IPS-NIHi11 (cell line): ENCODE measurements around the gene TBX1.
"Not testable (repeated sequence)": the region's sequence is repeated elsewhere in the genome, so short reads cannot be mapped to it uniquely, and the experiment has no call there.

Experiments
- DNase-seq: peaks from one replicate; pipeline ENCODE4 v3.0.0; 2012; ENCODE audit warnings: mixed read lengths, low spot score

Gene TBX1

DNA sequence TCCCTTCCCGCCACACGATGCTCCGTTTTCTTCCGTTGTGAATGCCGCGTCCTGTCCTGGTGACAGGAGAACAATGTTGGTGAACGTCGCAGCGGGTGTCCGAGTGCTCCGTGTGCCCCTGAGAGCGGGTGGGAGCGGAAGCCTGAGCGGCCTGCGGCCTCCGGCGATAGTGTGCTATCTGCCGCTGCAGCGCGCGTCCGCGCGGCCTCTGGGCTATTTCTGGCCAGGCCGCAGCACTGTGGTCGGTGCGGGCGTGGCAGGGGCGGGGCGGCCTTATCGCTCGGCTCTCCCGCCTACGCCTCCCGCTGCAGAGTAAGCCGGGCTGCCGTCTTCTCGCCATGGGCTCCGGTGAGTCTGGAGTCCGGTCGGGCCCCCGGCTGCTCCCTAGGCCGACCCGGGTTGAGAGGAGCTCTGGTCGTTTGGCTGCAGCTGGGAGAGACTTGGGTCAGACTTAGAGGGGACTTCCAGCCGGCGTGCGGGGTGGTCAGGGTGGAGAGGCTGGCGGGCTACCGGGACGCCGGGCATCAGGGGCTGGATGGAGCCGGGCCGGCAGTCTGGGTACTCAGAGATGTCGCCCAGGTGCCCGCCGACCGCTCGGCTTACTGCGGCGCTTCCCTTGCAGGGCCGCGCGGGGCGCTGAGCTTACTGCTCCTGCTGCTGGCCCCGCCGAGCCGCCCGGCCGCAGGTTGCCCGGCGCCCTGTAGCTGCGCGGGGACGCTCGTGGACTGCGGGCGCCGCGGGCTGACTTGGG, 37.2 kb upstream of the TBX1 start, which contains the start of gene GP1BB:
Gene GP1BB, plus strand, starts transcription at position 308 of the 751 bp plus-strand sequence. Its CDS starts 31 bp downstream, at position 339.
- peak; percentile 63 for DNase-seq

DNA sequence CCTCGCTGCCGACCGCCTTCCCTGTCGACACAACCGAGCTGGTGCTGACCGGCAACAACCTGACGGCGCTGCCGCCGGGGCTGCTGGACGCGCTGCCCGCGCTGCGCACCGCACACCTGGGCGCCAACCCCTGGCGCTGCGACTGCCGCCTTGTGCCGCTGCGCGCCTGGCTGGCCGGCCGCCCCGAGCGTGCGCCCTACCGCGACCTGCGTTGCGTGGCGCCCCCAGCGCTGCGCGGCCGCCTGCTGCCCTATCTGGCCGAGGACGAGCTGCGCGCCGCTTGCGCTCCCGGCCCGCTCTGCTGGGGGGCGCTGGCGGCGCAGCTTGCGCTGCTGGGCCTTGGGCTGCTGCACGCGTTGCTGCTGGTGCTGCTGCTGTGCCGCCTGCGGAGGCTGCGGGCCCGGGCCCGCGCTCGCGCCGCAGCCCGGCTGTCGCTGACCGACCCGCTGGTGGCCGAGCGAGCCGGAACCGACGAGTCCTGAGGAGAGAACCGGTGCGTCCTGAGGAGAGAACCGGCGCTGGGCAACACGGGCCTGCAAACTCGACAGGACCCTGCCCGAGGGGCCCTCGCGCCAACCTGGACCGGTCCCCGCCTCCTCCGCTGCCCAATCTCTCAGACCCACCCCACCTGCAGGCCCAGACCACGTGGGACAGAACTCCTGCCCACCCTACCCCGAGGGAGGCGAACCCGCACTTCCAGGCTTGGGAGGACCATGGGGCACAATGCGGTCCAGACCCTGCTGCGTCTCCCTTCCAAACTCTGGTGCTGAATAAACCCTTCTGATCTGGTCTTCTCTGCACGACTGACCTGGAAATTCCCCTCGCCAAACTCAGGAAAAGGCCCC, 36.4 kb upstream of the TBX1 start:
- peak; percentile 84 for DNase-seq

- no peak for DNase-seq
Measured at GRCh38 chr22:19724927-19725661, 35.5 kb upstream of the TBX1 start.

- DNase-seq: not testable (repeated sequence)
Measured at GRCh38 chr22:19726064-19726788, 34.4 kb upstream of the TBX1 start.

DNA sequence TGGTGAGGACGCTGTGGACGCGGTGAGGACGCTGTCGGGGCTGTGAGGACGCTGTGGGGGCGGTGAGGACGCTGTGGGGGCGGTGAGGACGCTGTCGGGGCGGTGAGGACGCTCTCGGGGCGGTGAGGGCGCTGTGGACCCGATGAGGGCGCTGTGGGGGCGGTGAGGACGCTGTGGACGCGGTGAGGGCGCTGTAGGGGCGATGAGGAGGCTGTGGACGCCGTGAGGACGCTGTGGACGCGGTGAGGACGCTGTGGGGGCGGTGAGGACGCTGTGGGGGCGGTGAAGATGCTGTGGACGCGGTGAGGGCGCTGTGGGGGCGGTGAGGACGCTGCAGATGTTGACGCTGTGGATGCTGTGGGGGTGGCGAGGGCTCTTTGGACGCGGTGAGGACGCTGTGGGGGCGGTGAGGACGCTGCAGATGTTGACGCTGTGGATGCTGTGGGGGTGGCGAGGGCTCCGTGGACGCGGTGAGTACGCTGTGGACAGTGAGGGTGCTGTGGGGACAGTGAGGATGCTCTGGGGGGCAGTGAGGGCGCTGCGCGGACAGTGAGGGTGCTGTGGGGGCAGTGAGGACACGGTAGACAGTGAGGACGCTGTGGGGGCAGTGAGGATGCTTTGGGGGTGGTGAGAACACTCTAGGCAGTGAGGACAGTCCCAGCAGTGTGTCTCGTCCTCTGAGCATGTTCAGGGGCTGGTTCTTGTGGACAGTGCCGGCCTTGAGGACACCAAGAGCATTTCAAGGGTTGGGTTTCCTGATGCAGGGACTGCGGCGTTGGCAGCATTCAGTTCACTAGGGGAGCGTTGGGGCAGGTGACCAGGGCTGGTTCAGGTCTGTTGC, 33.0 kb upstream of the TBX1 start:
- DNase-seq: no peak

- no peak for DNase-seq
Measured at GRCh38 chr22:19728271-19728670, 32.3 kb upstream of the TBX1 start.

GRCh38 chr22:19728836-19729235, 31.7 kb upstream of the TBX1 start:
- DNase-seq: no peak

DNA sequence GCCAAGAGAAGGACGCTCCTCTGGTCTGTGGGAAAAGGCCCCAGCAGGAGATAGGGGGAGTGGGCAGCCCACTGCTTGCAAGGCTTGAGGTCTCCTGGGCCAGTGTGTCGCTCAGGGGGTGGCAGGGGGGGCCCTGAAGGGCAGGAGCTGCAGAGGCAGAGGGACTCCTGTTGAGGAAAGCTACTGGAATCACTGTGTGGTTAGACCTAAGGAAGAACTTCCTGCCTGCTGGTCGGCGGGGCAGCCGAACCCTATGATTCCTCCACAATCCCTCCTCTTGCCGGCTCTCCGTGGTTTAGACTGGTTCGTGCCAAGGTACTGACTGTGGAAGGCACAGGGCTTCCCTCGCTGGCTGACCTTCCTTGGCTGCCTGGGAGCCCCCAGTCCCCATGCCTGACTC, 31.1 kb upstream of the TBX1 start:
- no peak for DNase-seq

GRCh38 chr22:19730198-19730597, 30.4 kb upstream of the TBX1 start:
- no peak for DNase-seq

DNA sequence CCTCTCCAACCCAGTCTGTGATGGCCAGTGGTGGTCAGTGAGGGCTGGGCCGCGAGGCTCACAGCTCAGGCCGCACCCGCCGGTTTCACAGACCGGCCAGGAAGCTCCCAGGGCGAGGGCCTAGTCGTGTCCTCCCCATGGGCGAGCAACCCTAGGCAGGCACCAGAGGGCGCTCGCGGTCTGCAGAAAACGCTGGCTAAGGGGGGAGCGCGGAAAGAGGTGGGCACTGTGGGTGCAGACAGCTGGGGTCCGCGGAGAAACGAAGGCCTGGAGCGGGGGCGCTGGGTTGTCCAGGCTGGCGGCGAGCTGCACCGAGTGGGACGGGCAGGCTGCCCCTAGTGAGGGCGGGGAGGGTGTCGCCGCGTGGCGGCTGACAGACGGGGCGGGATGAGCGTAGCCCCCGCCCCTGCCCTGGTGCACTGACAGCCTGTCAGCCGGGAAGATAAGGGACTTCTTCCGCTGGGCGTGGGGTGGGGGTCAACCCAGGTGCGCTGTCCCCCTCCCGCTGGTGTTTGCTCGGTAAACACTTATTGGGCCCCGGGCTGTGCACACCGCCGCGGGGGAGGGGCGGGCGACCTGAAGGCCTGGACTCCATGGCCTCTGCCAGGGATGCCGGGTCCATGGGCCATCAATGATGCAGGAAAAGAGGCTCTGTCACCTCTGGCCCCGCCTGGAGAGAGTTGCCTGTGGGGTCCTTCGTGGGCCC, 29.8 kb upstream of the TBX1 start:
- DNase-seq: peak; percentile 92

DNA sequence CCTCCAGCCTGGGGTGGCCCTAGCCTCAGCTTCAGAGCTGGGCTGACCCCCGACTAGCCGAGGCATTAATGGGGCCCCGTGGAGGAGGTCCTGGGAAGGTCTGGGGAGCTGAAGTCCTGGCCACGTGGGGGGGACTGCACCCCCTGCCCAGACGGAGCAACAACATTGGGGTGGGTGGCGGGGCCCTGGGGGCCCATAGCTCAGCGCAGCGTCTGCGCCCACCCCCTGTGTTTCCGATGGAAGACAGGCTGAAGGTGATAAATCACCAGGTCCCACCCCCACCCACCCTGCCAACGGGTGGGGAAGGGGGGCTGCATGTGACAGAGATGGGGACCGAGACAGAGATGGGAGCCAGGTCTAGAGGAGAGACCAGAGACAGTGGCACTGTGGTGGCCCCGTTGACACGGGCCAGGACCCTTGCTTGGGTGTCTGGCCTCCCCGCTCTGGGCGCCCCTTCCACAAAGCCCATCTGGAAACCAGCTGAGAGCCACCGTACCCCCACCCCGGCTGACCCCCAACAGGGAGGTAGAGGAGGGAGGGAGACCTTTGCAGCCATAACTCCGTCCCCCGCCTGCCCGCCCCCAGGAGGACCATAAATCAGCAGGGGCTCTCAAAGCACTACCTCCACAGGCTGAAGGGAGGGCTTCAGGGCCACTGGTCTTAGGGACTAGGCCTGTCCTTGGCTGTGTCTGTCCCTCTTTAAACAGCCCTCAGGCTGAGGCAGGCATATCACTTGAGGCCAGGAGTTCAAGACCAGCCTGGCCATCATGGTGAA, 29.0 kb upstream of the TBX1 start:
- no peak for DNase-seq

- no peak for DNase-seq
Measured at GRCh38 chr22:19732403-19733113, 28.0 kb upstream of the TBX1 start.

DNA sequence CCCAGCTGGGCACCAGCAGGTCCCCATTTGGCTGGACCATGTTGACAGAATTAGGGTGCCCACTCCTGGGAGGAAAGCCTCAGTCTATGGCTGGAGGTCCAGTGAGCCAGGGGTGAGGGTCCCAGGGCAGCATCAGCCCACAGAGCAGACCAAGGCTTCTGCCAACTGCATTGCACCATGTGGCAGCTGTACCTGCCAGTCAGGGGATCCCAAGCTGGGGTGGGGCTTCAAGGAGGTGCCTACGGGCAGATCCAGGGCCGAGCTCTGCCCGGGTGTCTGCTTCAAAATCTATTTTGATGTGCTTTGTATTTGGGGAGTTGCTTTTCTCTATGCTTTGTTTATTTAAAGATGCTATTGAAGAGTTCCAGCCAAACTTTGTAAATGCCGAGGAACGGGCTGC, 26.8 kb upstream of the TBX1 start:
- DNase-seq: no peak

DNA sequence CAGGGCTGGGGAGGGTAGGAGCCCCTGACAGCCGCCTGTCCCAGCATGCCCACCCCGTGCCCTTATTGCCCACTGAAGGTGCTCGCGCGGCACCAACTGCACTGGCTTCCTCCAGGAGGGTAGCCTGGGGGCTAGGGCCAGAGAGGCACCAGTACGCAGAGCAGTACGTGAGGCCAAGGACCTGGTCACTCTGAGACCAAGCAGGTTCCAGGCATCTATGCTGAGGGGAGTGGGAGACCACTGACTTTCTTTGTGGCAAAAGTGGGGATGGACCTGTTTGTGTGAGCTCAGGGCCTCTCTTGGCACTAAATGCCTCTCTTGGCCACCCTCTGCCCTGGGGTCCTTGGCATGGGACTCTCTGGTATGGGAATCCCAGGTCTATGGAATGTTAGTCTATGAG, 26.4 kb upstream of the TBX1 start:
- DNase-seq: no peak

- no peak for DNase-seq
Measured at GRCh38 chr22:19734837-19735382, 25.7 kb upstream of the TBX1 start.

DNA sequence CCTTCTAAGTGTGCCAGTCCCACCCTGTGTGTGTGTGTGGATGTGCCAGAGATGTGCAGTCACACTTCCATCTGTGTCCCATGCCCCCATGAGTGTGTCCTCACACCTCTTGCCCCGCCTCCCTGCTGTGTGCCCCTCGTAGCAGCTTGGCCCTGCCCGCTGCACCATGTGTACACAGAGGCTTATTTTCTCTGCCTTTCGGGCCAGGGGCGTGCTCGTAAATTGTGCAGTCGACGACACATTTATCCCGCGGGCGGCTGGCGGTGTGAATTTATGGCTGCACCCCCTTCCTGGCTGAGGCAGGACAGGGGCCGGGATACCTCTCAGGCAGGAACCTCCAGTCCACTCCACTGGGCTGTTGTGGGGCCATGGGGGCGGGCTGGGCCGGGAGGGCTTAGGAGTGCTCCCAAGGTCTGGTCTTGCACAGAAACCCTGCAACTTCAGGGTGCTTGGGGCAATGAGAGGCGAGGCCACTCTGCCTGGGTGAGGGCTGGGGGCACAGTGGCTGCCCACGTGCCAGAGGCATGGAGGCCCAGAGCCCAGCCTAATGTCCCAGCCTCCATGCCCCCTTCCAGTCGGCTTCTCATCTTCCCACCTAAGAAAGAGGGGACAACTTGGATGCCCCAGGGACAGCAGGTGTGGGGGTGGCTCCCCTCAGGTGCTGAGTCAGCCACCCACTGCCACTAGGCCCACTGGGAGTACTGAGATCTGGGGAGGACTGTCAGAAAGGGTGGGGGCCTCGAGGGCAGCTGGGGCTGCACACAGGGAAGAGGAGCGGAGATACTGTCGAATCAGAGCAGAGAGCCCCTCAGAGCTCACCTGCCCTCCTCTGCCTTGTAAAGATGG, 24.7 kb upstream of the TBX1 start:
- no peak for DNase-seq

- no peak for DNase-seq
Measured at GRCh38 chr22:19737846-19738663, 22.5 kb upstream of the TBX1 start.
